ENCODE data around the gene ZNF302. TPM values are rescaled to one million over a fixed set of nuclear protein-coding genes. Genes with fewer than 3 reads are reported as not detected.

ZNF302 gene
- polyA plus RNA-seq, 2 donors, result 5.9 to 11.1 TPM

GRCh38 chr19:34713262-34713637, 35.8 kb downstream of the ZNF302 start:
- Histone ChIP-seq H3K36me3 (ENCODE audit: control insufficient read depth in 2 of 2, insufficient read depth in 2 of 2, low read length in 1 of 2) (no peaks in the 10 kb centered on the region), H3K4me1 (ENCODE audit: control insufficient read depth in 2 of 2, insufficient read depth in 2 of 2, low read length in 1 of 2) (no peaks in the 10 kb centered on the region), H3K4me3 (ENCODE audit: low read depth in 1 of 2, low read length in 2 of 2) (no peak overlapping the region), H3K27me3 (ENCODE audit: control insufficient read depth in 1 of 2, insufficient read depth in 2 of 2, low read length in 2 of 2) (peaks cover 0 to 2% of the 10 kb centered on the region in 2 donors), H3K9me3 (ENCODE audit: control insufficient read depth in 2 of 2, insufficient read depth in 1 of 2, low read depth in 1 of 2, low read length in 1 of 2) (no peaks in the 10 kb centered on the region), H3K27ac (ENCODE audit: low read depth in 2 of 2, low read length in 1 of 2) (no peak overlapping the region)
- WGBS, 2 donors, result 82 to 88% methylated on average over 2 of the region's 2 CpGs

- H3K27ac ChIP-seq (ENCODE audit: low read depth in 2 of 2, low read length in 1 of 2), result no peak overlapping the region
- no peaks in the 10 kb centered on the region for H3K4me1 ChIP-seq (ENCODE audit: control insufficient read depth in 2 of 2, insufficient read depth in 2 of 2, low read length in 1 of 2)
- no peaks in the 10 kb centered on the region for H3K9me3 ChIP-seq (ENCODE audit: control insufficient read depth in 2 of 2, insufficient read depth in 1 of 2, low read depth in 1 of 2, low read length in 1 of 2)
- H3K27me3 ChIP-seq (ENCODE audit: control insufficient read depth in 1 of 2, insufficient read depth in 2 of 2, low read length in 2 of 2), result peaks cover 0 to 2% of the 10 kb centered on the region in 2 donors
- no peaks in the 10 kb centered on the region for H3K36me3 ChIP-seq (ENCODE audit: control insufficient read depth in 2 of 2, insufficient read depth in 2 of 2, low read length in 1 of 2)
- no peak overlapping the region for H3K4me3 ChIP-seq (ENCODE audit: low read depth in 1 of 2, low read length in 2 of 2)
These were observed 37.9 kb downstream of the ZNF302 start for GRCh38 chr19:34715357-34715756.

GRCh38 chr19:34722353-34722752, 44.9 kb downstream of the ZNF302 start:
- Histone ChIP-seq H3K4me3 (ENCODE audit: low read depth in 1 of 2, low read length in 2 of 2) (no peak overlapping the region), H3K4me1 (ENCODE audit: control insufficient read depth in 2 of 2, insufficient read depth in 2 of 2, low read length in 1 of 2) (no peaks in the 10 kb centered on the region), H3K27me3 (ENCODE audit: control insufficient read depth in 1 of 2, insufficient read depth in 2 of 2, low read length in 2 of 2) (no peaks in the 10 kb centered on the region), H3K36me3 (ENCODE audit: control insufficient read depth in 2 of 2, insufficient read depth in 2 of 2, low read length in 1 of 2) (no peaks in the 10 kb centered on the region), H3K9me3 (ENCODE audit: control insufficient read depth in 2 of 2, insufficient read depth in 1 of 2, low read depth in 1 of 2, low read length in 1 of 2) (no peaks in the 10 kb centered on the region), H3K27ac (ENCODE audit: low read depth in 2 of 2, low read length in 1 of 2) (no peak overlapping the region)
- WGBS, 2 donors, result 54 to 72% methylated on average over 11 of the region's 11 CpGs

- H3K4me3 ChIP-seq (ENCODE audit: low read depth in 1 of 2, low read length in 2 of 2), result no peak overlapping the region
- no peaks in the 10 kb centered on the region for H3K27me3 ChIP-seq (ENCODE audit: control insufficient read depth in 1 of 2, insufficient read depth in 2 of 2, low read length in 2 of 2)
- WGBS, 2 donors, result 34 to 38% methylated on average over 6 of the region's 6 CpGs
- no peaks in the 10 kb centered on the region for H3K4me1 ChIP-seq (ENCODE audit: control insufficient read depth in 2 of 2, insufficient read depth in 2 of 2, low read length in 1 of 2)
- no peaks in the 10 kb centered on the region for H3K9me3 ChIP-seq (ENCODE audit: control insufficient read depth in 2 of 2, insufficient read depth in 1 of 2, low read depth in 1 of 2, low read length in 1 of 2)
- no peak overlapping the region for H3K27ac ChIP-seq (ENCODE audit: low read depth in 2 of 2, low read length in 1 of 2)
- H3K36me3 ChIP-seq (ENCODE audit: control insufficient read depth in 2 of 2, insufficient read depth in 2 of 2, low read length in 1 of 2), result no peaks in the 10 kb centered on the region
These were observed 47.9 kb downstream of the ZNF302 start for GRCh38 chr19:34725400-34725799.

- Histone ChIP-seq H3K4me1 (ENCODE audit: control insufficient read depth in 2 of 2, insufficient read depth in 2 of 2, low read length in 1 of 2) (peaks cover 4 to 16% of the 10 kb centered on the region in 2 donors), H3K36me3 (ENCODE audit: control insufficient read depth in 2 of 2, insufficient read depth in 2 of 2, low read length in 1 of 2) (peaks cover 0 to 4% of the 10 kb centered on the region in 2 donors), H3K27ac (ENCODE audit: low read depth in 2 of 2, low read length in 1 of 2) (no peak overlapping the region), H3K4me3 (ENCODE audit: low read depth in 1 of 2, low read length in 2 of 2) (no peak overlapping the region), H3K27me3 (ENCODE audit: control insufficient read depth in 1 of 2, insufficient read depth in 2 of 2, low read length in 2 of 2) (no peaks in the 10 kb centered on the region), H3K9me3 (ENCODE audit: control insufficient read depth in 2 of 2, insufficient read depth in 1 of 2, low read depth in 1 of 2, low read length in 1 of 2) (peaks cover 0 to 3% of the 10 kb centered on the region in 2 donors)
- 85 to 86% methylated on average over 10 to 11 of the region's 11 CpGs for WGBS, 2 donors
These were observed 53.7 kb downstream of the ZNF302 start for GRCh38 chr19:34731019-34731829.

GRCh38 chr19:34731964-34732363, 54.5 kb downstream of the ZNF302 start:
- Histone ChIP-seq H3K4me3 (ENCODE audit: low read depth in 1 of 2, low read length in 2 of 2) (no peak overlapping the region), H3K4me1 (ENCODE audit: control insufficient read depth in 2 of 2, insufficient read depth in 2 of 2, low read length in 1 of 2) (peaks cover 4 to 16% of the 10 kb centered on the region in 2 donors)
- 87 to 88% methylated on average over 7 of the region's 7 CpGs for WGBS, 2 donors

GRCh38 chr19:34732612-34733211, 55.2 kb downstream of the ZNF302 start:
- peaks cover 0 to 6% of the 10 kb centered on the region in 2 donors for H3K36me3 ChIP-seq (ENCODE audit: control insufficient read depth in 2 of 2, insufficient read depth in 2 of 2, low read length in 1 of 2)
- peak overlapping the region; percentile 27 to 93 for H3K27ac ChIP-seq (ENCODE audit: low read depth in 2 of 2, low read length in 1 of 2)
- WGBS, 2 donors, result 42% methylated on average over 15 of the region's 15 CpGs
- peak overlapping the region; percentile 0 to 80 for H3K4me3 ChIP-seq (ENCODE audit: low read depth in 1 of 2, low read length in 2 of 2)
- peaks cover 4 to 16% of the 10 kb centered on the region in 2 donors for H3K4me1 ChIP-seq (ENCODE audit: control insufficient read depth in 2 of 2, insufficient read depth in 2 of 2, low read length in 1 of 2)
- H3K9me3 ChIP-seq (ENCODE audit: control insufficient read depth in 2 of 2, insufficient read depth in 1 of 2, low read depth in 1 of 2, low read length in 1 of 2), result peaks cover 0 to 5% of the 10 kb centered on the region in 2 donors
- no peaks in the 10 kb centered on the region for H3K27me3 ChIP-seq (ENCODE audit: control insufficient read depth in 1 of 2, insufficient read depth in 2 of 2, low read length in 2 of 2)

More at GRCh38 chr19:34731964-34732363, 54.5 kb downstream of the ZNF302 start:
- Histone ChIP-seq H3K27ac (ENCODE audit: low read depth in 2 of 2, low read length in 1 of 2) (no peak overlapping the region), H3K36me3 (ENCODE audit: control insufficient read depth in 2 of 2, insufficient read depth in 2 of 2, low read length in 1 of 2) (peaks cover 0 to 4% of the 10 kb centered on the region in 2 donors), H3K9me3 (ENCODE audit: control insufficient read depth in 2 of 2, insufficient read depth in 1 of 2, low read depth in 1 of 2, low read length in 1 of 2) (peaks cover 0 to 3% of the 10 kb centered on the region in 2 donors), H3K27me3 (ENCODE audit: control insufficient read depth in 1 of 2, insufficient read depth in 2 of 2, low read length in 2 of 2) (no peaks in the 10 kb centered on the region)

GRCh38 chr19:34733266-34733745, 55.8 kb downstream of the ZNF302 start:
- H3K9me3 ChIP-seq (ENCODE audit: control insufficient read depth in 2 of 2, insufficient read depth in 1 of 2, low read depth in 1 of 2, low read length in 1 of 2), result peaks cover 0 to 6% of the 10 kb centered on the region in 2 donors
- H3K4me3 ChIP-seq (ENCODE audit: low read depth in 1 of 2, low read length in 2 of 2), result peak overlapping the region; percentile 77 to 80
- peak overlapping the region; percentile 93 to 95 for H3K27ac ChIP-seq (ENCODE audit: low read depth in 2 of 2, low read length in 1 of 2)
- H3K36me3 ChIP-seq (ENCODE audit: control insufficient read depth in 2 of 2, insufficient read depth in 2 of 2, low read length in 1 of 2), result peaks cover 0 to 7% of the 10 kb centered on the region in 2 donors
- H3K27me3 ChIP-seq (ENCODE audit: control insufficient read depth in 1 of 2, insufficient read depth in 2 of 2, low read length in 2 of 2), result no peaks in the 10 kb centered on the region
- 2% methylated on average over 13 of the region's 13 CpGs for WGBS, 2 donors
- H3K4me1 ChIP-seq (ENCODE audit: control insufficient read depth in 2 of 2, insufficient read depth in 2 of 2, low read length in 1 of 2), result peaks cover 4 to 16% of the 10 kb centered on the region in 2 donors

- Histone ChIP-seq H3K9me3 (ENCODE audit: control insufficient read depth in 2 of 2, insufficient read depth in 1 of 2, low read depth in 1 of 2, low read length in 1 of 2) (peaks cover 0 to 6% of the 10 kb centered on the region in 2 donors), H3K4me3 (ENCODE audit: low read depth in 1 of 2, low read length in 2 of 2) (peak within 1 kb of the TSS; percentile 77 to 80), H3K27ac (ENCODE audit: low read depth in 2 of 2, low read length in 1 of 2) (peak within 1 kb of the TSS; percentile 93 to 95), H3K36me3 (ENCODE audit: control insufficient read depth in 2 of 2, insufficient read depth in 2 of 2, low read length in 1 of 2) (peaks cover 0 to 7% of the 10 kb centered on the region in 2 donors), H3K27me3 (ENCODE audit: control insufficient read depth in 1 of 2, insufficient read depth in 2 of 2, low read length in 2 of 2) (no peaks in the 10 kb centered on the region), H3K4me1 (ENCODE audit: control insufficient read depth in 2 of 2, insufficient read depth in 2 of 2, low read length in 1 of 2) (peaks cover 4 to 16% of the 10 kb centered on the region in 2 donors)
- WGBS, 2 donors, result 0% methylated on average over 67 of the region's 67 CpGs
These were observed 56.5 kb downstream of the ZNF302 start, which contains the start of gene ZNF181 for GRCh38 chr19:34733746-34734536. Gene ZNF181 (plus strand): TSS chr19:34734243. CDS start chr19:34735038, 795 bp downstream.
